CD4-positive, alpha-beta T cell treated with Interleukin-1 beta for 1 hour (primary cell): ENCODE results near the gene PAN3.
"Not testable (repeated sequence)": the region's sequence is repeated elsewhere in the genome, so short reads cannot be mapped to it uniquely, and the experiment has no call there.

ENCODE experiments used
- DNase-seq, 2 donors: peaks; one replicate each; pipeline ENCODE4 v3.0.0-alpha.2; 2020 to 2022

PAN3 gene

DNA sequence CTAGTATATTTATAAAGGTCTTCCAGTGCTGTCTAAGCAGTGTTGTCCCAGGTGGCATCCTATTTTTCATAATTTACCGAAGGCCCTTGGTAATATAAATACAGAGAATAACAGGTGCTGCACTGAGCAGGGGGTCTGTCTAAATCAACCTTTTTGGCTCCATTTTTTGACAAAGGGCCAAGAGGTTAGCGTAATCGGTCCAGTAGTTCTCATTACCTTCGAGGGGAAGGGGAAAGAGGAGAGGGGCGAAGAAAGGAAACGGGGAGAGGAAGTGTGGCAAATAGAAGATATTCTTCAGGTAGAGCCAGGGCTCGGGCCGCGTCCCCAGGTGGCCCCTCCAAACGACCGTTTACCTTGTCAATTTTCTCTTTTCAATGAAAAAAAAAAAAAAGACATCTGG is 749 bp upstream of the PAN3 start:
- DNase-seq: no peak

DNA sequence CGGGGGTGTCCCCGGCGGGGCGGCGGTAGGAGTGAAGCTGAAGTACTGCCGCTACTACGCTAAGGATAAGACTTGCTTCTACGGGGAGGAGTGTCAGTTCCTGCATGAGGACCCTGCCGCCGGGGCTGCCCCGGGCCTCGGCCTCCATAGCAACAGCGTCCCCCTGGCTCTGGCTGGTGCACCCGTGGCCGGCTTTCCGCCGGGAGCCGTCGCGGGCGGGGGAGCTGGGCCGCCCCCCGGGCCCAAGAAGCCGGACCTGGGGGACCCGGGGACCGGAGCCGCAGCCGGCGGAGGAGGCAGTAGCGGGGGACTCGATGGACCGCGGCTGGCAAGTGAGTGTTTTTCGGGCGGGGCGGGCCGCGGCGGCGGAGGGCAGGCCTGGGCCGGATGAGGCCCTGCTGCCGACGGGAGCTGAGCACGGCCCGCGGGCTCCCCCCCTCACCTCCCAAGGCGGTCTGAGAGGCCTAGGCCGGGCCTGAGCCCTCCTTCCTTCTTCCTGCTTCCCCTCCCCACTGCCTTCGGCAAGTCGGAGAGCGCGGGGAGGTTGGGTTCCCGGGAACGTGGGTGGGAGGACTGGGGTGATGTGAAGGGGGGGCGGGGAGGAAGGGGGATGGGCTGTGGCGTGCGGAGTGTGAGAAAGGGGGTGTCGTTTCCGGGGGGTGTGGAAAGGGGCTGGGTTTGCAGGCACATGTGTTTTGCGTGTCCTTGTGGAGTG is 568 bp downstream of the PAN3 start:
- DNase-seq: peak; percentile 89 to 90

DNA sequence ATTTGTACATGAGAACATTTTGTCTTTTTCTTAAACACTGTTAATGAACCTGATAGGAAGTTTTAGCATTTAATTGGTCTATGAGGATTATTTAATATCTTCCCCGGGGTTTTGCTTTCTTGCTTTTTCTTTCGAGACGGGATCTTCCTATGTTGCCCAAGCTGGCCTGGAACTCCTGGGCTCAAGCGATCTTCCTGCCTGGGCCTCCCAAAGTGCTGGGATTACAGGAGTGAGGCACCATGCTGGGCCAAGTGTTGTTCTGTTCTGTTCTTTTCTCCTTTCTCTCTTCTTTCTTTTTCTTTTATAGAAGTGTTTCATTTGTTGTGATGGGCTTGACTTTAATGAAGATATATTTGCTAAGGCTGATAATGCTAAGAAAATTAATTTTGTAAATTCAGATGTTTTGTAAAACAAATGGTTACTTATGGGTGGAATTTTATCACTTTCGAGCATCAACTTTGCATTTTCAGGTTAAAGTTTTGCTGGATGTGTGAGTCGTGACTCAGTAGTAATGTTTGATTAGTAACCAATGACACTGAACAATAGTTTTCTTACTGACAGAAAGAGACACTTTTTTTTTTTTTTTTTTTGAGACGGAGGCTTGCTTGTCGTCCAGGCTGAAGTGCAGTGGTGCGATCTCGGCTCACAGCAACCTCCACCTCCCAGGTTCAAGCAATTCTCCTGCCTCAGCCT is 2.2 kb downstream of the PAN3 start:
- DNase-seq: no peak

DNA sequence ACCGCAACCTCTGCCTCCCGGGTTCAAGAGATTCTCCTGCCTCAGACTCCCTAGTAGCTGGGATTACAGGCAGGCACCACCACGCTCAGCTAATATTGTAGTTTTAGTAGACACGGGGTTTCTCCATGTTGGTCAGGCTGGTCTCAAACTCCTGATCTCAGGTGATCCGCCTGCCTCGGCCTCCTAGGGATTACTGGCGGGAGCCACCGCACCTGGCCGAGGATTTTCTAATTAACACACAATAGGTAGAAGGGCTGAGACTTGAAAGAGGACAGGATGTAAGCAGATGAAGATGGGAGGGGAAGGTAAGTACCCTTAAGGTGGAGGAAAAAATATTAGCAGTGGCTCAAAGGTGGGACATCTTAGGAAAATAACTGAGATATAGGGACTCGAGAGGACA is 3.2 kb downstream of the PAN3 start:
- DNase-seq: not testable (repeated sequence)

DNA sequence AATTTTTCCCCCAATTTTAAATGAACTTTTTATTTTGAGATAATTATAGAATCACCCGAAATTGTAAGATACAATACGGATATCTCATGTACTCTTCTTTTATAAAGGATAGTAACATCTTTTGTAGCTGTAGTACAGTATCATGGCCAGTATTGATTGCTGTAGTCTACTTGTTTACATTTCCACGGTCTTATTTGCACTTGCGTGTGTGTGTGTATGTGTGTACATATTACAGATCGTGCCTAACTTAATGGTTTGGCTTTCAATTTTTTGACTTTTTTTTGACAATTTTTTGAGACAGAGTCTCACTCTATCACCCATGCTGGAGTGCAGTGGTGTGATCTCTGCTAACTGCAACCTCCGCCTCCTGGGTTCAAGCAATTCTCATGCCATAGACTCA is 6.7 kb downstream of the PAN3 start:
- no peak for DNase-seq

DNA sequence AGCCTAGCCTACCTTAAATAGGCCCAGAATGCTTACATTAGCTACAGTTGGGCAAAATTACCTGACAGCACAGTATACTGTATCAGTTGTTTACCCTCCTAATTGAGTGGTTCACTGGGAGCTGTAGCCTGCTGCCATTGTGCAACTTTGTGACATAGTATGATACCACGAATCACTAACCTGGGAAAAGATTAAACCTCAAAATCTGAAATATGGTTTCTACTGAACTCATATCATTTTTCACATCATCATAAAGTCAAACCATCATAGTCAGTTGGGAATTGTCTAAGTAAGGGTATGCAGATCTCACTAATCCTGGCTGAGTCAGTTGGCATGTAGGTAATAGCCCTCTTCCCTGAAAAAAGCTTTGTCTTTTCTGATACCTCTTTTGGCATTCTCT is 9.2 kb downstream of the PAN3 start:
- no peak for DNase-seq

DNA sequence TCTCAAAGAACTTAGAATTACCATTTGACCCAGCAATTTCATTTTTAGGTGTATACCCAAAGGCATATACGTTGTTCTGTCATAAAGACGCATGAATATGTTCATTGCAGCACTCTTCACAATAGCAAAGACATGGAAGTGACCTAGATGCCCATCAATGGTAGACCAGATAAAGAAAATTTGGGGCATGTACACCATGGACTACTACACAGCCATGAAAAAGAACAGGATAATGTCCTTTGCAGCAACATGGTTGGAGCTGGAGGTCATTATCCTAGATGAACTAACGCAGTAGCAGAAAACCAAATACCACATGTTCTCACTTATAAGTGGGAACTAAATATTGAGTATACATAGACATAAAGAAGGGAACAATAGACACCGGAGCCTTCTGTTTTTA is 20.7 kb downstream of the PAN3 start:
- DNase-seq: no peak

DNA sequence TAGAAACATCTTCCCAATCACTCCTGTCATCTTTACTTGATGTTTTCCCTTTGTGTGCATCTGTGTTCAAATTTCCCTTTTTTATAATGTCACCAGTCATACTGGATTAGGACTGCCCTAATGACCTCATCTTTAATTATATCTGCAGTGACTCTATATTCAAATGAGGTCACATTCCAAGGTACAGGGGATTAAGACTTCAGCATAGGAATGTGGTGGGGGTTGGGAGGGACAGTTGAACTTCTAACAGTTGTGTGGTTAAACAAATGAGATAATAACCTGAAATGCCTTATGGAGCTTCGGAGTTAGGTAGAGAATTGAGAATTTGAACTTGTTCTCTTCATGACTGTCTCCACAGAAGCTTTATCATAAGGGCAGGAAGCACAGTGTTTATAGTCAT is 23.0 kb downstream of the PAN3 start:
- DNase-seq: no peak

DNA sequence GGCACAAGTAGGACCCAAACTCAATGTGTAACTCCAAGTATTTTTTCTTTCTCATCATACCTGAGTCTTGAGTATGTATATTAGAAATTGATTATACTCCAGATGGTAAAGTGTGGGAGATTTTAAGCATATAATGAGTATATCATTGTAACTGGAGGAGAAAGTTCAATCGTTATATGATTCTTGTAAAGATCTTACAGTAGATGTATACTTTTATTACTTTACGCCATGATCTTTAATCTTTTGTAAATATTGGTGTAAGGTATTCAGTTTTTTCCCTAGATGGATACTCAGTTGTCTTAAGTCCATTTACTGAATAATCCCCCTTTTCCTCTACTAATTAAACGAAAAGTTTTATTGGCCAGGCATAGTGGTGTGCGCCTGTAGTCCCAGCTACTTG is 25.2 kb downstream of the PAN3 start:
- no peak for DNase-seq

DNA sequence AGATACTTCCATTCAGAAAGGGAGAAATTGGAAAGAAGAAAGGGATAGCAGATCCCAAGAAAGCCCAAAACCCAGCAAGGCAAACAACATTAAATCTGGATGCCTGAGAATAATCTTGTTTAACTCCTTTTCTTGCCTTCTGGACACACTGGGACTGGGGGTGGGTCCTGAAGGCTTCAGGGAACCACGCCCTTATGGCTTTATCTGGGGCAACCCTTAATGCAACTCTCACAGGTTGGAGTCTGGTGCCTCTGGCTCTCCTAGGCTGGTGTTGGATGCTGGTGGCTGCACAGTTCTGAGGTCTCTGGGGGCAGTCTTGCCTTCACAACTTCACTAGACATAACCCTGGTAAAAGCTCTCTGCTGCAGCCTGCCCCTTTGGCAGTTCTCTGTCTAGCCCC is 27.9 kb downstream of the PAN3 start:
- no peak for DNase-seq

DNA sequence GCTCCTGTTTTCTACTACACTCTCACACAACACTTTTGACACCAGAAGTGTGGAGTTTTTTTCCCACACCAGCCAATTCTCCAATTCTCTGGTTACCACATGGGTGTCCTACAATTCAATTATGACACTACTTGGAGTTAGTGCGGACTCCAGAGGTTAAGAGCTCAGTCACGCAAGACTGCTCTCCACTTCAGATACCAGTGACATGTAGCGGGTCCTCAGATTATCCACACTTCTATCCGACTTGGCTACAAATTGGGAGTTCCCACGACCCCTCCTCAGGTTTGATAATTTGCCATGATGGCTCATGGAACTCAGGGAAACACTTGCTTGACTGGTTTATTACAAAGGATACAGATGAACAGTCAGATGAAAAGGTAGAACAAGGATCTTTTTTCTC is 32.9 kb downstream of the PAN3 start:
- DNase-seq: no peak

DNA sequence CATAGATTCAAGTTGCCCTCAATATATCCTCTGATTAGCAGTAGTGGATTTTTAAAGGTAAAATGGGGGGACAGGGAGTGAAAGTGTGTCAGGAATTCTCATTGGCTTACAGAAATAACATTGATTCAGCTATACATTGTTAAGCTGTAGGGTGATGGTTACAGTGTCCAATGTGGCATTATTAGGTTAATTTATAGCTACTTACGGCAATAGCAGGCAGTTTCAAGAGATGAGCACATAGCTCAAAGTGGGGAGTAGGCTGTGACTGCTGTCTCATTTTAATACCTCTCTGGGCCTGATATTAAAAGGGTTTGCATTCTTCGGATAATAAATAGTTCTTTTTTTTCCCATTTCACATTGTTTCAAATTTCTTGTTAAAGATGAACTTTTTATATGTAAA is 34.6 kb downstream of the PAN3 start:
- DNase-seq: no peak

DNA sequence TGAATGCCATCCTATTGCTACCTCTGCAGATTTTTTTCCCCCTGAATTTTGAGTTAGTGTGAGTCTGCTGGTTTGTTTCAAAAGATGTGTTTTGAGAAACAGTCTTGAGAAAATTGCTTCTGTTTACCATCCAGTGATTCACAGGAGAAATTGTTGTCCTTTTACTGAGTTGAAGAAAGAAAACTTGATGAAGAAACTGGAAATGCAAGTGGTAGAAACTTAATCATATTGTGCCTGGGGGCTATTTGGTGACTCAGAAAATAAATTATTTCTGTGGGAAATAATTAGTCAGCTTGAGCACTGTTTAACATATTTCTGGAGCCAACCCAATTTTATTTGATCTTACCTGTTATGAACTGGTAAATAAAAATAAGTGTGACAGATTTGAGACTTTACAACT is 35.4 kb downstream of the PAN3 start:
- DNase-seq: no peak

DNA sequence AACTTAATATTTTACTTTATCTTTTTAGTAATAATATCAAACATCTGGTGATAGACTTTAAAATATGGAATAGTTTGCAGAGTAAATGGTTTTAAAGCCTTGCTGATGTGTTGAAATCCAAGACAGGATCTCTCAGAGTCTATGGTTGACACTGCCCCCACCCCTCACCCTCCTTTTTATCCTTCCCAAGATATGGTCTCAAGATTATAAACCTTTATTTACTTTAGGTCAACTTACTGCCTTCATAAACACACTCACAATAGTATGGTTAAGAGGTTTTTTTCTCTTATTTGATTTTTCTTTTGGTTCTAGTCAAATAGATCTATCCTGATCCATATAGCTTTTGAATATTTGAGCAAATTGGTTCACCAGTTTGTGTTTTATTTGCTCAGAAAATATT is 39.0 kb downstream of the PAN3 start:
- no peak for DNase-seq

DNA sequence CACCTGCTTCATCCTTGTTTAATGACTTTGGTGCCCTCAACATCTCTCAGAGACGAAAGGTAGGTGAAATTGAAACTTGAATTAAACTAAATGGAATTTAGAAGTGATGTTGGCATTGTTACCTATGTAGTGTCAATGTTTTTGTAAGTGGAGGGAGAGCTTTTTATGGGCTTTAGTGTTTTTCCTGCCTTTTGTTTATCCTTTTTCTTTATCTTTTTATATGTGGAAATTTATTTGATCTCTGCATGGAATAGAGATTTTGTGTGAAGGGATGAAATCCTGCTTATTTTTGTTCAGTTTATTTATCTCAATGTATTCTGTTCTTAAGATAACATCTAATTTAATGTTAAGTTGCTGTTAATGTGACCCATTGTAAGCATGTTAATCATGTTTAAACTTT is 39.5 kb downstream of the PAN3 start:
- no peak for DNase-seq

DNA sequence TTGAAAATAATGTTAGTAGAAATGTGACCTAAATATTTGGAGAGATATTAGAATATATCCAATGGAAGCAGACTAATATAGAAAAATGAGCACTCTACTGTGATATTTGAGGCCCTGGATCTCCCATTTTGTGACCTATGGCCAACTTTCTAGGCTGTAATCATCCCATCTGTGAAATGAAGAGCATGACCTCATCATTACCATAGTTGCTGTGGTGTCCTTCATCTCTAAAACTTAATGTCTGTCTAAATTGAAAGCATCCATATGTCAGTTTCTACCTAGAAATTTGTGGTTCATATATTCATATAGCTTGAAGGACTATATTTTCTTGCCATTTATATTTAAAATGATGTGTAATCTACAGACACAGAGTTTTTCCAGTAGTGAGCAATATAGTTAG is 41.6 kb downstream of the PAN3 start:
- DNase-seq: no peak

DNA sequence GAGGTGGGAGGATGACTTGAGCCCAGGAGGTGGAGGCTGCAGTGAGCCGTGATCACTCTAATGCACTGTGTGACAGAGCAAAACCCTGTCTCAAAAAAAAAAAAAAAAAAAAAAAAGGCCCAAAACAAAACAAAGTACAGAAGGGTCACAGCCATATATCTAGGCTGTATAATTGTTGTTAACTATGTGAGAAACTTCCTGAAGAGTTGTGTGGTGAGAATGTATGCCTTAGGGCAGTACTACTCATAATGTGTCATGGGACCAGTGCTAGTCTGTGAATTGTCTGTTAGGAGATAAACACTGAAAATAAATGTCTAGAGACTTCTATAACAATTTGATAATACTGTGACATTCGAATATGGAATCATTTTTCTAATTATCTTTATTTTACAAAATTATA is 43.1 kb downstream of the PAN3 start:
- DNase-seq: no peak

DNA sequence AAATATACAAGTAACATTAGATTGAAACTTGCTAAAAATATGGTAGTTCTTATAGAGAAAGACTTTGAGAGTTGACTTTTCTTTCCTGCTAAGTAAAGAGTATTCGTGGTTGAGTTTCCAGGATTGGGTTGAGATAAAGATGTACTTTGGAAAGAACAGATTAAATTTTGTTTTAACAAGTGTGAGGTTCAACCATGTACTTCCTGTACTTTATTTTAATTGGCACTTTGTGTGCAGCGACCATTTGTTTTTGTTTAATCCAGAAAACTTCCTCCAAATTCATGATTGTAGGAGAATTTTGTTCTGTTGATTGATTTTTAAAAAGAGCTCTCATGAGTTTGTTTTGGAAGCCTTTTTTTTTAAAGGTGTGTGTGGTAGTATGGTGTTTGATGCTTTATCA is 46.9 kb downstream of the PAN3 start:
- no peak for DNase-seq

DNA sequence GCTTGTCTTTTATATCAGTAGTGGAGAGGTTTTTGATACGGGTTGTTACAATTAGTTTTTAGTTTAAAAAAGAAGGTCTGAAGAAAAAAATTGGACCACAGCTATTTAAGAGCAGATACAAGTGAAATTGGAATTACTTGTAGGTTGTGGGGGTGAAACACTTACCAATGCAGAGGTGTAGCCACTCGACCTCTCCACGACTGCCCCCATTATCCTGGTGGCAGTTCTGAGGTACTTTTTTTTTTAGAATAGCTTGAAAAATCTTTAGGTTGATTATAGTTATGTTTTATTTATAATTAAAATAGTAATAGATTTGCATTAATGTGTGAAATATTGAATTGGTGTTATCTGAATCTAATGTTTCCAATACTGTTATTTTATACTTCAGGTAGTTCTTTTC is 60.7 kb downstream of the PAN3 start:
- no peak for DNase-seq

DNA sequence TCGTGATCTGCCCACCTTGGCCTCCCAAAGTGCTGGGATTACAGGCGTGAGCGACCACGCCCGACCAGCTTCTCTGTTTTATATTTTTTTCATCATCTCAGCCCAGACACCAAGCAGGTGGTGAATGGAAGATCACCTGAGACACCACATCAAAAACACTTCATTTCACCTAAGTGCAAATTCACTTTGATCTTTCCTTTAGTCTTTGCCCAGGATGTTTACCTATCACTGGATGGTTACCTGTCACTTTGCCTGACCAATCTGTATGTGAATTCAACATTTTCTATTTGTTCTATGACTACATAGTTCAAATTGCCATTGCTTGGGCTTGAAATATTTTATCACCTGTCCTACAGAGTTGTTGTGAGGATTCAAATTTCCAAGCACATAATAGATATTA is 65.7 kb downstream of the PAN3 start:
- peak in 1 of 2 donors; percentile 0 for DNase-seq

DNA sequence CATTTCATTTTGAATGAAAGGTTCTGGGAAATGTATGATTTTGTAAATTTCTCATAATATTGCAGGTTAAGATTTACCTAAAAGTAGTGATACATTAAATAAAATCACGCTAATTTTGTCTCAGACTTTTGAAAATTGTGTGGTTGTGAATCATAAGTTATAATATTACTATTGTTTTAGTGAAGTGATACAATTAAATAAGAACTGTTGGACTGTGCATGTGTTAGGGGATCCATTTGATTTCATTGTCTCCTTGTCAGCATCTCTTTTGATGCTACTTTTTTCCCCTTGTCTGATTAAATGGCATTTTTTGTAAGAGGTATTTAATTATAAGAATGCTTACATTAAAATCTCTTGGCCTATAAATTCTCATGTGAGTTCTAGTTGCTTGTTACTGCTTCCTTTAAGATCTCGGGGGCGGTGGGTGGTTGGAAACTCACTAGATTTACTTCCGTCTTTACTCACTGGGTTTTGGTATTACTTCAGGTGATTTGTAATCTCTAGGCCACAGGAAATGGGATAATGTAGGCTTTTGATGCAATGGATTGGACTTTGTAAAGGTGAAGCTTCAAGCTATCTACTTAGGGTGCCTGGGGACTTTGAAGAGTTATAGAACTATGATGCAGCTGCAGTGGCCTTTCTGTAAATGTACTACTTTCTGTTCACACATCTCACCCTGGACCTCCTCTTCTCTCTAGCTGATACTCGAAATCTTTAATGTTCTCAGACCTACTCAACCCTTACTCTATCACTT is 66.5 kb downstream of the PAN3 start:
- DNase-seq: no peak

DNA sequence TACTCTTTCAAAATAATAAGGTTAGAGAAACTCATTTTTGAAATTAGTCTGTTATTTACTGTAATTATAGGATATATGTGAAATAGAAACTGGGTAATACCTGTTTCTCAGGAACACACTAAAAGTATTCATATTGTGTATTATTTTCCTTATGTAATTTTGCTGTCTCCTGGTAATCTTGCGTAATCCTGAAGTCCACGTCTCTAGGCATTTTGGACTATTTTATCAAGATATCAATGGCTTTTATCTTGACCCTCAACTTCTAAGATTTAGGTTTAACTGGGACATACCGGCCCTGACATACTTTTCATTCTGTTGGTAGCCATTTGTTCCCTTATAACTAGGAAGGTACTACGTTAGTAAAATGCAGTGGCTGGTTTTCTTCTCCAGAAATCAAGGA is 80.3 kb downstream of the PAN3 start:
- no peak for DNase-seq

DNA sequence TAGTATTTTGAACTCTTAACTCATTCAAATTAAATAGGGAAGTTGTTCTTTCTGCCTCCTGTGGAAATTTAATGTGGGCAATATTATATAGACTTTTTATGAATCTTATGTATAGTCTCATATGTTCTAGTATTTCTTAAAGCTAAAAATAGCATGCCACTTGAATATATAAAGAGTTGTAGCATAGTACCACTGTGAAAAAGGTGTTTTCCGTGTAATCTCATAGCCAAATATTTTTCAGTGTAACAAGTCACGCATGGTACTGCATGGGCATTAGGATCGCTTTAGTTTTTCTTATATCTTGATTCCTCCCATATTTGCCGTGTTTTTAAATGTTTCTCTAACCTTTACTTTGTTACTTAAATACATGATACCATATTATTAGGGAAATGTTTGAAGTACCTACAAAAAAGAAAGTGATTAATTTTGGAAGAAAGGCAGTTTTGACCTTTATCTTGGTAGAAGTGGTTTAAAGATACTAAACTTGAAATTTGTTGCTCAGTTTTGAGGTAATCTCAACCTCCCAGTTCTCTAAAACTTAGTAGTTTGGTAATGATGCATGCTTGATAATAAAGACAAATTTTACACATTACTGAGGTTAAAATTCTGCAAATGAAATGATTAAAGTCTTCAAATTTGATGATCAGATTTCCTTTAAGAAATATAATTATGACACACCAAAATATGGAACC is 81.2 kb downstream of the PAN3 start:
- DNase-seq: no peak

DNA sequence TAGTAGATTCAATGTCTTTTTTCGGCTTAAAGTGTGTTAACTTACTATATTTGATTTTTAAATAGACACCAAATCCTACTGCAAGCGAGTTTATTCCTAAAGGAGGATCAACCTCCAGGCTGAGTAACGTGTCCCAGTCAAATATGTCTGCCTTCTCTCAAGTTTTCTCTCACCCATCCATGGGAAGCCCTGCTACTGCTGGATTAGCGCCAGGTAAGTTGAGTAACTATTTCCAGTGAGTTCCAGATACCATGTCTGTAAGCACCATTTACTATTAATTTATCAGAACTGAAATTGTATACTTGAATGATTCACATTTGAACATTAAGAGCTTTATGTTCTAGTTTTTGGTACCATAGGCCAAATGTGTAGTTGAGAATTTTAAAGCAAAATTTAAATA is 81.8 kb downstream of the PAN3 start:
- DNase-seq: no peak
